Activated CD4-positive, alpha-beta T cell treated with anti-CD3 and anti-CD28 coated beads, Interleukin-2, amount 50 U/mL, for 4 hours (primary cell): Measurements from ENCODE around the gene TMEM164.

ENCODE experiments used
- DNase-seq, 2 experiments: peaks; one replicate each; pipeline ENCODE4 v3.0.0-alpha.2; 2020

The TMEM164 gene

GRCh38 chrX:110086162-110086915 is 83.4 kb downstream of the TMEM164 start:
- DNase-seq: no peak

GRCh38 chrX:110086916-110087484 is 84.1 kb downstream of the TMEM164 start:
- no peak for DNase-seq

GRCh38 chrX:110087485-110088356 is 84.8 kb downstream of the TMEM164 start:
- DNase-seq: no peak

- DNase-seq: no peak
Measured at GRCh38 chrX:110089656-110090403, 86.9 kb downstream of the TMEM164 start.

GRCh38 chrX:110097920-110098319 is 95.0 kb downstream of the TMEM164 start:
- no peak for DNase-seq

GRCh38 chrX:110103344-110103743 is 100.4 kb downstream of the TMEM164 start:
- no peak for DNase-seq

- DNase-seq: no peak
Measured at GRCh38 chrX:110104078-110104477, 101.2 kb downstream of the TMEM164 start.

- no peak for DNase-seq
Measured at GRCh38 chrX:110108381-110108821, 105.5 kb downstream of the TMEM164 start.

- no peak for DNase-seq
Measured at GRCh38 chrX:110114260-110114776, 111.4 kb downstream of the TMEM164 start.

- no peak for DNase-seq
Measured at GRCh38 chrX:110116066-110116980, 113.4 kb downstream of the TMEM164 start.

- DNase-seq: no peak
Measured at GRCh38 chrX:110118530-110118929, 115.6 kb downstream of the TMEM164 start.

GRCh38 chrX:110119480-110119879 is 116.6 kb downstream of the TMEM164 start:
- no peak for DNase-seq

GRCh38 chrX:110120025-110120424 is 117.1 kb downstream of the TMEM164 start:
- DNase-seq: no peak

- DNase-seq: no peak
Measured at GRCh38 chrX:110123331-110123782, 120.4 kb downstream of the TMEM164 start.

GRCh38 chrX:110125446-110126162 is 122.7 kb downstream of the TMEM164 start:
- DNase-seq: no peak

GRCh38 chrX:110131031-110131430 is 128.1 kb downstream of the TMEM164 start:
- no peak for DNase-seq

GRCh38 chrX:110132450-110133114 is 129.7 kb downstream of the TMEM164 start:
- no peak for DNase-seq

GRCh38 chrX:110133735-110134370 is 130.9 kb downstream of the TMEM164 start:
- DNase-seq: no peak

- DNase-seq: no peak
Measured at GRCh38 chrX:110135618-110136017, 132.7 kb downstream of the TMEM164 start.

- no peak for DNase-seq
Measured at GRCh38 chrX:110136136-110136535, 133.2 kb downstream of the TMEM164 start.
